Smooth muscle cell of the brain vasculature (primary cell): ENCODE results near the gene ADNP.

Source experiments
- DNase-seq: peaks from one replicate; pipeline ENCODE4 v3.0.0-alpha.2; 2012; ENCODE audit warnings: low read depth, low spot score

The ADNP gene

GRCh38 chr20:50932691-50933280 lies 1.5 kb upstream of the ADNP start:
- DNase-seq: no peak

- DNase-seq: no peak
These were observed 814 bp upstream of the ADNP start for GRCh38 chr20:50932016-50932485.

GRCh38 chr20:50930976-50931305 lies 296 bp downstream of the ADNP start:
- no peak for DNase-seq

- DNase-seq: no peak
These were observed 880 bp downstream of the ADNP start for GRCh38 chr20:50930139-50930975.

GRCh38 chr20:50929299-50930138 lies 1.7 kb downstream of the ADNP start:
- DNase-seq: peak; percentile 89

- DNase-seq: no peak
These were observed 2.8 kb downstream of the ADNP start for GRCh38 chr20:50928469-50928868.

- DNase-seq: no peak
These were observed 4.7 kb downstream of the ADNP start for GRCh38 chr20:50926530-50926929.

GRCh38 chr20:50924261-50924920 lies 6.8 kb downstream of the ADNP start:
- DNase-seq: no peak

GRCh38 chr20:50921803-50922501 lies 9.3 kb downstream of the ADNP start:
- DNase-seq: no peak

- DNase-seq: no peak
These were observed 10.2 kb downstream of the ADNP start for GRCh38 chr20:50920997-50921396.

GRCh38 chr20:50919567-50919966 lies 11.7 kb downstream of the ADNP start:
- DNase-seq: no peak

GRCh38 chr20:50918403-50918802 lies 12.8 kb downstream of the ADNP start:
- no peak for DNase-seq

GRCh38 chr20:50916934-50917333 lies 14.3 kb downstream of the ADNP start:
- no peak for DNase-seq

- DNase-seq: no peak
These were observed 15.0 kb downstream of the ADNP start for GRCh38 chr20:50916257-50916656.

- DNase-seq: no peak
These were observed 15.8 kb downstream of the ADNP start for GRCh38 chr20:50915424-50915823.

GRCh38 chr20:50913690-50914375 lies 17.4 kb downstream of the ADNP start:
- DNase-seq: no peak

GRCh38 chr20:50911716-50912115 lies 19.5 kb downstream of the ADNP start:
- DNase-seq: no peak

- no peak for DNase-seq
These were observed 20.2 kb downstream of the ADNP start for GRCh38 chr20:50911030-50911429.

GRCh38 chr20:50909413-50909812 lies 21.8 kb downstream of the ADNP start:
- DNase-seq: no peak

- DNase-seq: no peak
These were observed 27.1 kb downstream of the ADNP start for GRCh38 chr20:50904067-50904570.
